Activated naive CD8-positive, alpha-beta T cell treated with anti-CD3 and anti-CD28 coated beads, Interleukin-2, amount 50 U/mL, for 24 hours (primary cell): Measurements from ENCODE around the gene WRAP53.

Experiments
- ATAC-seq: fragments of 150-1000 bp; cut with Tn5 transposase; one replicate; pipeline ENCODE4 v1.10.0; 2021
- DNase-seq: peaks from one replicate; pipeline ENCODE4 v3.0.0; 2021
- H3K27ac Mint-ChIP-seq: one replicate; pipeline ENCODE4 v1.8.0; 2021; ENCODE audit warnings: mild to moderate bottlenecking, mixed read lengths
- H3K27me3 Mint-ChIP-seq: one replicate; pipeline ENCODE4 v1.8.0; 2021; ENCODE audit warnings: mixed read lengths
- H3K36me3 Mint-ChIP-seq: one replicate; pipeline ENCODE4 v1.8.0; 2021; ENCODE audit warnings: low read depth, mixed read lengths
- H3K4me1 Mint-ChIP-seq: one replicate; pipeline ENCODE4 v1.8.0; 2021; ENCODE audit warnings: mixed read lengths
- H3K4me3 Mint-ChIP-seq: one replicate; pipeline ENCODE4 v1.8.0; 2021; ENCODE audit warnings: mild to moderate bottlenecking, moderate library complexity, mixed read lengths
- H3K9me3 Mint-ChIP-seq: one replicate; pipeline ENCODE4 v1.8.0; 2021; ENCODE audit warnings: mixed read lengths

Gene WRAP53

DNA sequence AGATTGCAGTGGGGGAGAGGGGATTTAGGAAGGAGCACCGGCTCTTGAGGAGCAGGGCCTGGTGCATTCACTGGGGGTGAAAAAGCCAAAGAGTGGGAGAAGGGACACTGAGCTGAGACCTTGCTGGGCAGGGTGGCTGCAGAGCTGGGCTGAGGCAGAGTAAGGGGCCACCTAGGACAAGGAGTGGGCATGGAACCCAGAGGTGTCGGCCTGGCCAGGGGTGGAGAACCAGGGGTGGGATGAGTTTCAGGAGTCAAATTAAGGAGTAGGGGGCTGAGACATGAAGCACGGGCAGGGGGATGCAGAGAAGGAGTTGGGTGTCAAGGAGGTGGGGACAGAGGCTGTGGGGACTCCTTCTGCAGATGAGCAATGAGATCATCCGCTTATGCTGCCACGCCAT is 49.3 kb downstream of the WRAP53 start:
- no peak overlapping the region for H3K4me3 Mint-ChIP-seq
- peaks cover 13% of the 10 kb centered on the region for H3K27me3 Mint-ChIP-seq
- DNase-seq (no peak), ATAC-seq (no peak)
- H3K36me3 Mint-ChIP-seq, result no peaks in the 10 kb centered on the region
- no peaks in the 10 kb centered on the region for H3K9me3 Mint-ChIP-seq
- H3K4me1 Mint-ChIP-seq, result no peaks in the 10 kb centered on the region
- no peak overlapping the region for H3K27ac Mint-ChIP-seq

DNA sequence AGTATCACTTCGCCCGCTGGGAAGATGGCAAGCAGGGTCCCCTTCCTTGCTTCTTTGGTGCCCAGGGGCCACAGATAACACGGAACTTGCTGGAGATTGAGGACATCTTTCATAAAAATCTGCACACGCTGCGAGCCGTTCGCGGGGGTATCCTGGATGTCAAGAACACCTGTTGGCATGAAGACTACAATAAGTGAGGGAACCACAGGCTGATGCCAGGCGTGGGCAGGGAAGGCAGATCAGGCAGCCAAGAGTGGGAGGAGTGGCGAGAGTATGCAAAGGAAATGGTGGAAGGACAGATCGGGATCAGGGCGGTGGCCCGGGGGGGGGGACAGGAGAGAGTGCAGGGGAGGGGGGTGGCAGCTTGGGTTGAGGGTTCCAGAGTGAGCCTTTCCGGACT is 51.5 kb downstream of the WRAP53 start:
- H3K4me3 Mint-ChIP-seq, result no peak overlapping the region
- ATAC-seq, result no peak
- no peak overlapping the region for H3K27ac Mint-ChIP-seq

DNA sequence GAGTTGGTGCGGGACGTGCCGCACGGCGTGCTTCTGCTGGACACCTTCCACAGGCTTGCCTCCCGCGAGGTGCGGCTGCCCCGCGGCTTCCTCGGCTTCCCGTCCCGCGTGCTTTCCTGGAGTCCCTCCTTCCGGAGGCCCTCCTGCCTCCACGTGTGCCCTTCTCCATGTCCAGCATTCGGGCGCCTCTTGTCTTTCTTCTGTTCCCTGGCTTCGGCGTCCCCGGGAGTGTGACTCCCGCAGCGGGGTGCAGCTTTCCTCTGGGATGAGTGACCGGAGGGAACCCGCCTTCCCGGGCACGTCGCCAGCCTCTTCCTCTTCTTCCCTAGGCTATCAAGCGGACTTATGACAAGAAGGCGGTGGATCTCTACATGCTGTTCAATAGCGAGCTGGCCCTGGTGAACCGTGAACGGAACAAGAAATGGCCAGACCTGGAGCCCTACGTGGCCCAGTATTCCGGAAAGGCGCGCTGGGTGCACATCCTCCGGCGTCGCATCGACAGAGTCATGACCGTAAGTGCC is 52.3 kb downstream of the WRAP53 start:
- Mint-ChIP-seq H3K27me3 (peaks cover 13% of the 10 kb centered on the region), H3K9me3 (no peaks in the 10 kb centered on the region), H3K27ac (no peak overlapping the region), H3K4me1 (no peaks in the 10 kb centered on the region), H3K4me3 (no peak overlapping the region), H3K36me3 (no peaks in the 10 kb centered on the region)
- ATAC-seq, result no peak
- no peak for DNase-seq

More for the DNA sequence above, 51.5 kb downstream of the WRAP53 start:
- H3K9me3 Mint-ChIP-seq, result no peaks in the 10 kb centered on the region
- DNase-seq, result no peak
- H3K36me3 Mint-ChIP-seq, result no peaks in the 10 kb centered on the region
- peaks cover 13% of the 10 kb centered on the region for H3K27me3 Mint-ChIP-seq
- no peaks in the 10 kb centered on the region for H3K4me1 Mint-ChIP-seq

GRCh38 chr17:7742729-7743128 is 54.5 kb downstream of the WRAP53 start:
- no peaks in the 10 kb centered on the region for H3K9me3 Mint-ChIP-seq
- no peak overlapping the region for H3K27ac Mint-ChIP-seq
- no peak overlapping the region for H3K4me3 Mint-ChIP-seq
- H3K36me3 Mint-ChIP-seq, result no peaks in the 10 kb centered on the region
- ATAC-seq (no peak), DNase-seq (no peak)
- H3K27me3 Mint-ChIP-seq, result peaks cover 13% of the 10 kb centered on the region
- H3K4me1 Mint-ChIP-seq, result no peaks in the 10 kb centered on the region

DNA sequence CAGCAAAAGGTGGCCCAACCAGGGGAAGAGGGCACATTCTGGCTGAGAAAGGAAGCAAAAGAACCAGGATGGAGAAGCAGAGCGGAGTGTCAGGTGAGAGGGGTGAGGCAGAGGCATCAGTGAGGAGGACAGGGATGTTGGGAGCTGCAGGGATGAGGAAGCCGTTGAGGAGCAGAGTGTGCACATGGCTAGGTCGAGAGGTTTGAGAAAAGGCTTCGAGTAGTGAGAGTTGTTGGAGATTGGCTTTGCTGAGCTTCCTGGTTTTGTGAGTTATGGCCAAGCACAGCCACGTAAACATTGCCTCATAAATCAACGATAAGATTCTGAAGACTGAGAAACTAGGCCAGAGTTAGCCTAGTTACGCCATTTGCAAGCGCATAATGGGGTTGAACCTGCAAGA is 56.1 kb downstream of the WRAP53 start:
- H3K36me3 Mint-ChIP-seq, result no peaks in the 10 kb centered on the region
- DNase-seq (no peak), ATAC-seq (no peak)
- H3K4me3 Mint-ChIP-seq, result no peak overlapping the region
- H3K4me1 Mint-ChIP-seq, result no peaks in the 10 kb centered on the region
- H3K27me3 Mint-ChIP-seq, result peaks cover 15% of the 10 kb centered on the region
- H3K9me3 Mint-ChIP-seq, result no peaks in the 10 kb centered on the region
- no peak overlapping the region for H3K27ac Mint-ChIP-seq

DNA sequence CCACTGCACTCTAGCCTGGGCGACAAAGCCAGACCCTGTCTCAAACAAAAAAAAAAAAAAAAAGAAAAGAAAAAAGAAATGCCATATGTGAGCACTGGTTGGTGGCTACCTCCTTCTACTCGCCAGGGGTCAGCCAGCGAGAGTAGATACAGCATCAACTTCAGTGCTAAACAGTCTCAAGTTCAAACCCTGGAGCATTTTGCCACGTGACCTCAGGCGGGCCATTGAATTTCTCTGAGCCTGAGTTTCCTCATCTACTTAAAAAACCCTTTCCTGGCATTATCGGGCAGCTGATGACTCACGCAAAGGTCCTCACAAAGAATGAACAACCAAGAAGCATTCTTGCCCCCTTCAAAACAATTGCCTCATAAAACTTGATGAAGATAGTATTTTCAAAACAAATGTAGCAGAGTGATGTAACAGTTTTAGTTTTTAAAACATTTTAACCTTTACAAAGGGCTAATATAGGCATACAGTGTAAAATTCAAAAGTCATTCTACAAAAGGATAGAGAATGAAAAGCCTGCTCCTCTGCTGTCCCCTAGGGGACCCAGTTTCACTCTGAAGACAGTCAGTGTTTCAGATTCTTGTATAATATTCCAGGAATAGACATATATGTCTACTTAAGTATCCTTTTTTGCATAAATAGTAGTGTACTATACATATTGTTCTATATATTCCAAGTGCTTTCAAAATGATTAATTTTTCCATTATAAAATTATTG is 57.6 kb downstream of the WRAP53 start:
- Mint-ChIP-seq H3K36me3 (no peaks in the 10 kb centered on the region), H3K27ac (no peak overlapping the region), H3K4me3 (no peak overlapping the region), H3K4me1 (no peaks in the 10 kb centered on the region), H3K9me3 (no peaks in the 10 kb centered on the region), H3K27me3 (peaks cover 6% of the 10 kb centered on the region)
- DNase-seq, result no peak
- ATAC-seq, result no peak

GRCh38 chr17:7747635-7748071 is 59.4 kb downstream of the WRAP53 start:
- ATAC-seq (no peak), DNase-seq (no peak)
- Mint-ChIP-seq H3K36me3 (no peaks in the 10 kb centered on the region), H3K4me3 (no peak overlapping the region), H3K27me3 (peaks cover 3% of the 10 kb centered on the region), H3K27ac (no peak overlapping the region), H3K9me3 (no peaks in the 10 kb centered on the region), H3K4me1 (no peaks in the 10 kb centered on the region)

DNA sequence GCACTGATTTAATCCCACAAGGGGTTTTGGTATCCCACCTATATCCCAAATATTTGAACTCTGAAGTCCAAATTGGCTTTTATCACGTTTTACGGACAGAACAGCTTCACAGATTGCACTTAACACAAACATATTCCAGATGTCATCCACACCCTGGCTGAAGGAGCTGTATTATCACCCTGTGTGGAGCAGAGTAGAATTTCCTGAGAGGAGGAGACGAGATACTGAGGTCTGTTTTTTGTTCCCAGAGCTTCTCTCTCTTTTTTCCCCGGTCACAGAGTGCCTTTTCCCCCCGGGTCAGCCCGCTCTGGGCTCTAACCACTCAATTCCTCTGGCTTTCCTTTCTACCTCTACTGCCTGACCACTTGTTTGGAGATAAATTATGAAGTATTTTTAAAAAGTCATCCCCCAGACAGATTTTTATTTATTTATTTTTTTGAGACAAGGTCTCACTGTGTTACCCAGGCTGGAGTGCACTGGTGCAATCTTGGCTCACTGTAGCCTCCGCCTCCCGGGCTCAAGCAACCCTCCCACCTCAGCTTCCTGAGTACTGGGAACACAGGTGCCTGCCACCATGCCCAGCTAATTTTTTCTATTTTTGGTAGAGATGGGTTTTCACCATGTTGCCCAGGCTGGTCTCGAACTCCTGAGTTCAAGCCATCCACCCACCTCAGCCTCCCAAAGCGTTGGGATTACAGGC is 59.9 kb downstream of the WRAP53 start:
- ATAC-seq, result no peak
- H3K4me1 Mint-ChIP-seq, result no peaks in the 10 kb centered on the region
- H3K27ac Mint-ChIP-seq, result no peak overlapping the region
- H3K27me3 Mint-ChIP-seq, result peaks cover 3% of the 10 kb centered on the region
- H3K4me3 Mint-ChIP-seq, result no peak overlapping the region
- H3K9me3 Mint-ChIP-seq, result no peaks in the 10 kb centered on the region
- H3K36me3 Mint-ChIP-seq, result no peaks in the 10 kb centered on the region
- DNase-seq, result no peak

GRCh38 chr17:7750321-7750821 is 62.1 kb downstream of the WRAP53 start:
- H3K27me3 Mint-ChIP-seq, result peaks cover 8% of the 10 kb centered on the region
- H3K9me3 Mint-ChIP-seq, result no peaks in the 10 kb centered on the region
- no peaks in the 10 kb centered on the region for H3K36me3 Mint-ChIP-seq
- no peak overlapping the region for H3K27ac Mint-ChIP-seq
- ATAC-seq (no peak), DNase-seq (no peak)
- no peaks in the 10 kb centered on the region for H3K4me1 Mint-ChIP-seq
- no peak overlapping the region for H3K4me3 Mint-ChIP-seq
